BJ (cell line): Measurements from ENCODE around the gene PTGR3. TPM values are rescaled to one million over a fixed set of nuclear protein-coding genes. Genes with fewer than 3 reads are reported as not detected.

Experiments used
- CTCF ChIA-PET: fragments of 350-600 bp; formaldehyde crosslinking; extraction: SDS; loops from one replicate; lab custom pipeline; 2021; ENCODE audit warnings: antibody characterized with exemption, inconsistent platforms; lab: Yijun Ruan, JAX
- POLR2A ChIA-PET: fragments of 300-600 bp; sonication (Branson Sonifier 250); formaldehyde crosslinking; extraction: SDS; loops from one replicate; lab custom pipeline; 2021; ENCODE audit warnings: antibody characterized with exemption; lab: Charles Lee
- DNase-seq: peaks from one replicate; pipeline ENCODE4 v3.0.0-alpha.2; 2011; ENCODE audit warnings: low read depth
- H3K27me3 ChIP-seq: 2 replicates; pipeline ENCODE4 v1.6.0; 2011; ENCODE audit warnings: low read length; ENCODE audit not compliant: control insufficient read depth, insufficient read depth
- H3K36me3 ChIP-seq: 2 replicates; pipeline ENCODE4 v1.5.1; 2011; ENCODE audit warnings: low read length; ENCODE audit not compliant: control insufficient read depth, insufficient read depth
- H3K4me3 ChIP-seq: 2 replicates; pipeline ENCODE4 v1.5.1; 2011; ENCODE audit warnings: low read depth, mild to moderate bottlenecking, control low read depth, low read length
- CTCF ChIP-seq: IDR thresholded peaks from 2 replicates; pipeline ENCODE4 v1.5.1; 2011; ENCODE audit warnings: low read depth, mild to moderate bottlenecking, control low read depth, inconsistent platforms, low read length, moderate library complexity; ENCODE audit not compliant: insufficient read depth
- polyA plus RNA-seq: library from polyadenylated mRNA; depleted of rRNA; stranded (reverse); fragments of >200 nt; gene quantifications from 2 replicates; pipeline ENCODE4 v1.2.3, GENCODE V29; 2011

Gene PTGR3
- polyA plus RNA-seq, 1 experiment: 70.3 TPM

- TF ChIP-seq CTCF: no peak
- H3K36me3 ChIP-seq: no peaks in the 10 kb centered on the region; the same call in 1 of the 2 replicates
- DNase-seq: no peak
- ChIA-PET POLR2A (interaction anchor here (0.6 to 0.7 kb wide), 2 partner anchors 12 to 42 kb away, joined by 3 read pairs; partner anchors contain the start of gene TSHZ1), CTCF (no interaction called here)
- H3K4me3 ChIP-seq: no peak overlapping the region
- H3K27me3 ChIP-seq: no peaks in the 10 kb centered on the region
Observed at GRCh38 chr18:75253043-75253442, 44.1 kb upstream of the PTGR3 start.

- H3K4me3 ChIP-seq: no peak overlapping the region
- DNase-seq: no peak
- no peak for TF ChIP-seq CTCF
- no peaks in the 10 kb centered on the region for H3K27me3 ChIP-seq
- POLR2A ChIA-PET: no interaction called here
- no peaks in the 10 kb centered on the region for H3K36me3 ChIP-seq
- CTCF ChIA-PET: interaction anchor here (1.9 kb wide), 1 partner anchor 227 kb away, joined by 5 read pairs; no protein-coding TSS in a partner anchor
Observed at GRCh38 chr18:75252136-75252535, 43.2 kb upstream of the PTGR3 start.

- Histone ChIP-seq H3K4me3 (no peak overlapping the region), H3K27me3 (no peaks in the 10 kb centered on the region), H3K36me3 (no peaks in the 10 kb centered on the region)
- CTCF ChIA-PET: interaction anchor here (1.9 kb wide), 1 partner anchor 228 kb away, joined by 5 read pairs; no protein-coding TSS in a partner anchor
- DNase-seq: no peak
- no peak for TF ChIP-seq CTCF
- POLR2A ChIA-PET: no interaction called here
Observed at GRCh38 chr18:75251466-75251865, 42.5 kb upstream of the PTGR3 start.

- POLR2A ChIA-PET: no interaction called here
- Histone ChIP-seq H3K27me3 (no peaks in the 10 kb centered on the region), H3K36me3 (no peaks in the 10 kb centered on the region), H3K4me3 (no peak overlapping the region; the same call in 1 of the 2 replicates)
- CTCF ChIA-PET: interaction anchor here (1.9 kb wide), 1 partner anchor 229 kb away, joined by 5 read pairs; no protein-coding TSS in a partner anchor
- no peak for DNase-seq
- TF ChIP-seq CTCF: no peak
Observed at GRCh38 chr18:75250471-75250821, 41.5 kb upstream of the PTGR3 start.

GRCh38 chr18:75249672-75250470, 40.9 kb upstream of the PTGR3 start:
- H3K4me3 ChIP-seq: no peak overlapping the region
- no peak for DNase-seq
- no peak for TF ChIP-seq CTCF
- H3K27me3 ChIP-seq: no peaks in the 10 kb centered on the region
- H3K36me3 ChIP-seq: no peaks in the 10 kb centered on the region
- ChIA-PET CTCF (interaction anchor here (1.9 kb wide), 1 partner anchor 229 kb away, joined by 5 read pairs; no protein-coding TSS in a partner anchor), POLR2A (no interaction called here)
